ENCODE results near the gene TMEM26.
A peak's percentile ranks its signal among the peaks of the same experiment; 100 is the strongest.

The TMEM26 gene

DNA sequence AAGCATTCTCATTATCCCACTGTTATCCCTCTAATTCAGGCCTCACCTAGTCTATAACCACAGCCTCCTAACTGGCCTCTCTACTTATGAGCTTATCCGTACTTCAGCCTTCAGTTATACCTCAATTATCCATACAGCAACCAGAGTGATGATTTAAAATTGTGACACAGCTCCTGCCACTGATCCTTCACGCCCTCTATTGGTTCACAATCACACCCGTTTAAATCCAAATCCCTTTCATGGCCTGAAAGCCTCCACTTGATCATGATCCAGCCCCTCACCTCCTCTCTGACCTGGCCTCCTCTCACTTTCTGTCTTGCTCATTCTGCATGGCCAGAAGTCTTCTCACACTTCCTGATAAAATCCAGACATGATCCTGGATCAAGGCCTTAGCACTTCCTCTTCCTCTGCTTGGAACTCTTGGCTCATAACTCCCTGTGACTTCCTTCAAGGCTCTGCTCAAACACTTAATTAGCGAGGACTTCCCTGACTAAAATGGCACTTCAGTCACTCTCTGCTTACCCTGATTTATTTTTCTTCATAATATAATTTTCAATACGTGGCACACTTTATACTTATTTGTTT lies 19.0 kb upstream of the TMEM26 start:
- no peak overlapping the region for H3K4me3 ChIP-seq (replicated peaks in 1 of 2; ENCODE audit: low read depth in 2 of 2, low read length in 2 of 2)
- DNase-seq (ENCODE audit: low read depth in 2 of 2): no peak
- no peak for TF ChIP-seq CTCF (IDR thresholded peaks at IDR 0.05; ENCODE audit: low read depth, low read length)

- no peak for TF ChIP-seq CTCF (IDR thresholded peaks at IDR 0.05; ENCODE audit: low read depth, low read length)
- DNase-seq (ENCODE audit: low read depth in 2 of 2): no peak
- no peak overlapping the region for H3K4me3 ChIP-seq (replicated peaks in 1 of 2; ENCODE audit: low read depth in 2 of 2, low read length in 2 of 2)
These were observed 18.3 kb upstream of the TMEM26 start for GRCh38 chr10:61471491-61471890.

- DNase-seq (ENCODE audit: low read depth in 2 of 2): no peak
- H3K4me3 ChIP-seq (replicated peaks in 1 of 2; ENCODE audit: low read depth in 2 of 2, low read length in 2 of 2): no peak overlapping the region
- TF ChIP-seq CTCF (IDR thresholded peaks at IDR 0.05; ENCODE audit: low read depth, low read length): no peak
These were observed 17.6 kb upstream of the TMEM26 start for GRCh38 chr10:61470740-61471139.

DNA sequence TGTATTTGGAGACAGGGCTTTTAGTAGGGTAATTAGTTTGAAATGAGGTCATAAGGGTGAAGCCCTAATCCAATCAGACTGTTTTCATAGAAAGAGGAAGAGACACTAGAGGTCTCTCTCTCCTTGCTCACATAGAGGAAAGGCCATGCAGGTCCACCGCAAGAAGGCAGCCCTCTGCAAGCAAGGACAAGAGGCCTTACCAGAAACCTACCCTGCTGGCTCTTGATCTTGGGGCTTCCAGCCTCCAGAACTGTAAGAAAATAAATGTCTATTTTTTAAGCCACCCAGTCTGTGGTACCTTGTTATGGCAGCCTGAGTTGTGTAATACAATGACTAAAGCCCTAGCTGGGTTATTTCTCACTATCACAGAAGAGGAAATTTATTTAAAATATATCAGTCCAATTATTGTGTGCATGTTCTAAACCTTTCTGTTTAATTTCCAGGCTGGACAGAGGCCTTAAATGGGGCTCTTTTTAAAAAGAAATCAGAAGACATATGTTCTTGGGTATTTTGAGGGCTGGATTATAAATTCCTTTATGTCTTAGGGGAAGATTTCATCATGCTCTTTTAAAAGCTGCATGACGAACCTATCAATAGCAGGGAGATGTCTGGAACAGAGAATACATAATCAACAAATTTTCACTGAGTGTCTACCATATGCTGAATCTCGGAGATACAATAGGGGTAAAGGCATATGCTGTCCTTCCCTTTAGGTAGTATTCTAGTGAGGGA lies 12.9 kb upstream of the TMEM26 start:
- no peak overlapping the region for H3K4me3 ChIP-seq (replicated peaks in 1 of 2; ENCODE audit: low read depth in 2 of 2, low read length in 2 of 2)
- DNase-seq (ENCODE audit: low read depth in 2 of 2): peak in 1 of 2 donors; percentile 62
- no peak for TF ChIP-seq CTCF (IDR thresholded peaks at IDR 0.05; ENCODE audit: low read depth, low read length)

DNA sequence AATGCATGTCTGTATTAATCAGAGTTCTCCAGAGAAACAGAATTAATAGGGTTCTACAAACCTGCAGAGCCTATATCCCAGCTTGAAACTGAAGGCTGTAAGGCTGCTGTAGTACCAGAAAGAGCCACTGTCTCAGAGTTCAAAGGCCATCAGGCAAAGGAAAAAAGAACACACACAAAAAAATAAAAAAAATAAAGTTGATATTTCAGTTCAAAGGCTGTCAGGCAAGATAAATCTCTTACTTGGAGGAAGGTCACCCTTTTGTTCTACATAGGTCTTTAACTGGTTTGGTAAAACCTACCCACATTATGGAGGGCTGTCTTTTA lies 12.0 kb upstream of the TMEM26 start:
- H3K4me3 ChIP-seq (replicated peaks in 1 of 2; ENCODE audit: low read depth in 2 of 2, low read length in 2 of 2): no peak overlapping the region
- DNase-seq (ENCODE audit: low read depth in 2 of 2): no peak
- peak; percentile 3 for TF ChIP-seq CTCF (IDR thresholded peaks at IDR 0.05; ENCODE audit: low read depth, low read length)

GRCh38 chr10:61464461-61465170 lies 11.4 kb upstream of the TMEM26 start:
- no peak for TF ChIP-seq CTCF (IDR thresholded peaks at IDR 0.05; ENCODE audit: low read depth, low read length)
- peak; percentile 44 to 87 for DNase-seq (ENCODE audit: low read depth in 2 of 2)
- H3K4me3 ChIP-seq (replicated peaks in 1 of 2; ENCODE audit: low read depth in 2 of 2, low read length in 2 of 2): no peak overlapping the region

Data from cardiac fibroblast (primary cell).